WERI-Rb-1 (cell line): ENCODE data around the gene IL17REL.

ENCODE experiments used
- DNase-seq: peaks from one replicate; pipeline ENCODE4 v3.0.0-alpha.2; 2020
- H3K27ac ChIP-seq: fragments of 250-450 bp; sonication (Bioruptor Pico); 2 replicates; pipeline ENCODE4 v1.5.1; 2020; ENCODE audit warnings: mild to moderate bottlenecking, moderate library complexity
- H3K27me3 ChIP-seq: fragments of 250-450 bp; sonication (Bioruptor Pico); 2 replicates; pipeline ENCODE4 v1.5.1; 2021; ENCODE audit warnings: mild to moderate bottlenecking, low read depth, moderate library complexity; ENCODE audit not compliant: insufficient read depth, severe bottlenecking
- H3K36me3 ChIP-seq: fragments of 250-450 bp; sonication (Bioruptor Pico); 2 replicates; pipeline ENCODE4 v1.5.1; 2020; ENCODE audit warnings: mild to moderate bottlenecking, moderate library complexity
- H3K4me3 ChIP-seq: 2 replicates; pipeline ENCODE4 v1.5.1; 2011; ENCODE audit warnings: low read depth, mild to moderate bottlenecking, control low read depth, low read length
- H3K9me3 ChIP-seq: fragments of 250-450 bp; sonication (Bioruptor Pico); 2 replicates; pipeline ENCODE4 v1.5.1; 2021; ENCODE audit warnings: mild to moderate bottlenecking, moderate library complexity; ENCODE audit not compliant: severe bottlenecking
- CTCF ChIP-seq: IDR thresholded peaks from 2 replicates; pipeline ENCODE4 v1.5.1; 2011; ENCODE audit warnings: low read depth, mild to moderate bottlenecking, control low read depth, inconsistent platforms, low read length

The IL17REL gene

GRCh38 chr22:50002791-50003190 is 9.8 kb downstream of the IL17REL start:
- DNase-seq, result no peak
- no peak for TF ChIP-seq CTCF
- Histone ChIP-seq H3K27ac (no peak overlapping the region), H3K36me3 (no peaks in the 10 kb centered on the region), H3K9me3 (no peaks in the 10 kb centered on the region), H3K27me3 (no peaks in the 10 kb centered on the region), H3K4me3 (no peak overlapping the region)

- Histone ChIP-seq H3K9me3 (no peaks in the 10 kb centered on the region), H3K27ac (no peak overlapping the region), H3K27me3 (no peaks in the 10 kb centered on the region), H3K4me3 (no peak overlapping the region), H3K36me3 (no peaks in the 10 kb centered on the region)
- peak; percentile 14 for DNase-seq
- no peak for TF ChIP-seq CTCF
Observed at GRCh38 chr22:50001388-50002231, 11.0 kb downstream of the IL17REL start.

- Histone ChIP-seq H3K4me3 (no peak overlapping the region), H3K9me3 (no peaks in the 10 kb centered on the region), H3K27me3 (no peaks in the 10 kb centered on the region), H3K36me3 (no peaks in the 10 kb centered on the region), H3K27ac (no peak overlapping the region)
- no peak for DNase-seq
- TF ChIP-seq CTCF, result no peak
Observed at GRCh38 chr22:50000587-50001387, 11.8 kb downstream of the IL17REL start.

GRCh38 chr22:49999946-50000586 is 12.5 kb downstream of the IL17REL start:
- no peak for TF ChIP-seq CTCF
- H3K27me3 ChIP-seq, result no peaks in the 10 kb centered on the region
- no peaks in the 10 kb centered on the region for H3K9me3 ChIP-seq
- DNase-seq, result no peak
- no peak overlapping the region for H3K4me3 ChIP-seq
- H3K27ac ChIP-seq, result no peak overlapping the region
- H3K36me3 ChIP-seq, result no peaks in the 10 kb centered on the region

- no peak for DNase-seq
- Histone ChIP-seq H3K4me3 (no peak overlapping the region), H3K27ac (no peak overlapping the region), H3K36me3 (no peaks in the 10 kb centered on the region), H3K27me3 (no peaks in the 10 kb centered on the region), H3K9me3 (no peaks in the 10 kb centered on the region)
- no peak for TF ChIP-seq CTCF
Observed at GRCh38 chr22:49999063-49999945, 13.3 kb downstream of the IL17REL start.
